ENCODE data around the gene DCAF17. TPM values are rescaled to one million over a fixed set of nuclear protein-coding genes. Genes with fewer than 3 reads are reported as not detected.
A peak's percentile ranks its signal among the peaks of the same experiment; 100 is the strongest.

Gene DCAF17
- total RNA-seq, 4 donors from 2014 or later: 14.2 to 21.4 (median 18.6) TPM

GRCh38 chr2:171430516-171431410 lies 3.3 kb upstream of the DCAF17 start:
- no peaks in the 10 kb centered on the region for H3K27me3 ChIP-seq
- no peak for TF ChIP-seq POLR2A (IDR thresholded peaks at IDR 0.05)
- WGBS, 2 donors (ENCODE audit: low coverage in 1 of 2): 89 to 93% methylated on average over 3 to 4 of the region's 7 CpGs
- peak overlapping the region in 3 of 4 donors; percentile 74 to 99 (median 94) for H3K27ac ChIP-seq
- no peak for ATAC-seq
- H3K36me3 ChIP-seq: no peaks in the 10 kb centered on the region
- H3K4me3 ChIP-seq: no peak overlapping the region
- no peaks in the 10 kb centered on the region for H3K9me3 ChIP-seq
- peaks cover 0 to 45% (median 6%) of the 10 kb centered on the region in 3 donors for H3K4me1 ChIP-seq

GRCh38 chr2:171431677-171432167 lies 2.3 kb upstream of the DCAF17 start:
- Histone ChIP-seq H3K4me3 (no peak overlapping the region), H3K9me3 (no peaks in the 10 kb centered on the region), H3K36me3 (peaks cover 0 to 7% of the 10 kb centered on the region in 2 donors), H3K27me3 (no peaks in the 10 kb centered on the region), H3K4me1 (peaks cover 0 to 47% (median 6%) of the 10 kb centered on the region in 3 donors), H3K27ac (peak overlapping the region in 3 of 4 donors; percentile 74 to 99 (median 94))
- no CpG with 5 or more reads among the region's 9 CpGs for WGBS, 2 donors (ENCODE audit: low coverage in 1 of 2)
- TF ChIP-seq CTCF (IDR thresholded peaks at IDR 0.05) (no peak), EP300 (IDR thresholded peaks at IDR 0.05) (no peak), POLR2A (IDR thresholded peaks at IDR 0.05) (no peak), POLR2AphosphoS5 (IDR thresholded peaks at IDR 0.05) (no peak)
- no peak for ATAC-seq

GRCh38 chr2:171432206-171432968 lies 1.6 kb upstream of the DCAF17 start:
- ATAC-seq: no peak
- Histone ChIP-seq H3K4me3 (peak overlapping the region in 1 of 2 donors; percentile 94), H3K4me1 (peaks cover 0 to 47% (median 6%) of the 10 kb centered on the region in 3 donors), H3K27me3 (no peaks in the 10 kb centered on the region), H3K36me3 (peaks cover 0 to 14% of the 10 kb centered on the region in 2 donors), H3K27ac (peak overlapping the region in 3 of 4 donors; percentile 94 to 99 (median 94)), H3K9me3 (no peaks in the 10 kb centered on the region)
- TF ChIP-seq POLR2AphosphoS5 (IDR thresholded peaks at IDR 0.05): no peak
- TF ChIP-seq CTCF (IDR thresholded peaks at IDR 0.05): no peak
- TF ChIP-seq EP300 (IDR thresholded peaks at IDR 0.05): no peak
- TF ChIP-seq POLR2A (IDR thresholded peaks at IDR 0.05): no peak
- WGBS, 2 donors (ENCODE audit: low coverage in 1 of 2): 35 to 63% methylated on average over 3 of the region's 4 CpGs

- Histone ChIP-seq H3K4me3 (peak overlapping the region; percentile 49 to 94), H3K9me3 (no peaks in the 10 kb centered on the region), H3K27me3 (no peaks in the 10 kb centered on the region), H3K27ac (peak overlapping the region; percentile 41 to 99 (median 94)), H3K36me3 (peaks cover 0 to 21% of the 10 kb centered on the region in 2 donors), H3K4me1 (peaks cover 0 to 47% (median 6%) of the 10 kb centered on the region in 3 donors)
- TF ChIP-seq POLR2AphosphoS5 (IDR thresholded peaks at IDR 0.05) (no peak), EP300 (IDR thresholded peaks at IDR 0.05) (no peak), CTCF (IDR thresholded peaks at IDR 0.05) (no peak), POLR2A (IDR thresholded peaks at IDR 0.05) (no peak)
- ATAC-seq: no peak
- 14 to 19% methylated on average over 14 to 17 of the region's 20 CpGs for WGBS, 2 donors (ENCODE audit: low coverage in 1 of 2)
Measured at GRCh38 chr2:171432969-171433762, 860 bp upstream of the DCAF17 start.

- Histone ChIP-seq H3K27me3 (no peaks in the 10 kb centered on the region), H3K4me1 (peaks cover 0 to 47% (median 6%) of the 10 kb centered on the region in 3 donors), H3K27ac (peak within 1 kb of the TSS; percentile 75 to 99 (median 94)), H3K9me3 (no peaks in the 10 kb centered on the region), H3K36me3 (peaks cover 0 to 27% of the 10 kb centered on the region in 2 donors), H3K4me3 (peak within 1 kb of the TSS; percentile 49 to 94)
- TF ChIP-seq POLR2AphosphoS5 (IDR thresholded peaks at IDR 0.05) (no peak), POLR2A (IDR thresholded peaks at IDR 0.05) (no peak), CTCF (IDR thresholded peaks at IDR 0.05) (no peak), EP300 (IDR thresholded peaks at IDR 0.05) (no peak)
- 0% methylated on average over 1 of the region's 15 CpGs; no CpG with 5 or more reads in 1 of the 2 donors for WGBS, 2 donors (ENCODE audit: low coverage in 1 of 2)
- ATAC-seq: no peak
Measured at GRCh38 chr2:171433763-171434012, 338 bp upstream of the DCAF17 start, which contains the start of gene METTL8. TSS of gene METTL8 (minus strand) at chr2:171433990. CDS start at chr2:171392185, 41,805 bp downstream.

All from gastroesophageal sphincter (tissue), 4 donors.